Activated naive CD4-positive, alpha-beta T cell treated with Interleukin-2 at 50 U/mL for 16 hours (primary cell): Measurements from ENCODE around the gene TENT4A.
A peak's percentile ranks its signal among the peaks of the same experiment; 100 is the strongest.
"Not testable (repeated sequence)": the region's sequence is repeated elsewhere in the genome, so short reads cannot be mapped to it uniquely, and the experiment has no call there.

ENCODE experiments used
- DNase-seq: peaks from one replicate; pipeline ENCODE4 v3.0.0-alpha.2; 2020

The TENT4A gene

DNA sequence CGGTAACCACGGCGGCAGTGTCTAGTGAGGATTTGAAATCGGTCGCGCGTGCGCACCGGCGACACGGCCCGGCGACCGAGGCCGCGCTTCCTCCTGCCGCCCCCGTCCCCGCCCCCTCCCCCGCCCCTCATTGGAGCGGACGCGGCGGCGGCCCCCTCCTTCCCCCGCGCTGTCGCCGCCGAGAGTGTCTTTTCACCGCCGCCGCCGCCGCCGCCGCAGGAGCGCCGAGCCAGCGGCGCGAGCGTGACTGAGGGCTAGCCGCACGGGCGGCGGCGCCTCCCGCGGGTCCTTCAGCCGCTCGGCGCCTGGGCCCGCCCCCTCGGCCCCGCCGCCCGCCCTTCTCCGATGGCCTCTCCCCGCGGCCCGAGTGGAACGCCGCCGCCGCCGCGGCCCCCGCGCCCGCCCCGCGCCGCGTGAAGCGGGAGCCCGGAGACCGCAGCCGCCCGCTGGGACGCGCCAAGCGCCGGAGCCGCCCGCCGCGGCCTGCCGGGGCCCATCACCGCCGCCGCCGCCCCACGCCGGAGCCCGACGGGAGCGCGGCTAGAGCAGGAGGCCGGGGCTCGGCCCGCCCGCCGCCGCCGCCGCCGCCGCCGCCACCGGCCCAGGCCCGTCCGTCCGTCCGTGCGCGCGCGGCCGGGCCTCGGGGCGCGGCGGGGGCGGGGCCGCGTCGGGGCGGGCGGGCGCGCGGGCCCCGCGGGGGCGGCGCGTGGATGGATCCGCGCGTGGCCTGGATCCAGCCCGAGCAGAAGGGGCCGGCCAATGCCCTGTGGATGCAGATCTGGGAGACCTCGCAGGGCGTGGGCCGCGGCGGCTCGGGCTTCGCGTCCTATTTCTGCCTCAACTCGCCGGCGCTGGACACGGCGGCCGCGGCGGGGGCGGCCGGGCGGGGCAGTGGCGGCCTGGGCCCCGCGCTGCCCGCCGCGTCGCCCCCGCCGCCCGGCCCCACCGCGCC is at the start of gene TENT4A:
TSS of gene TENT4A (plus strand) at position 159 of the 952 bp plus-strand sequence. CDS start at position 711, 552 bp downstream.
- peak; percentile 33 for DNase-seq

GRCh38 chr5:6666762-6667161 is 46.5 kb upstream of the TENT4A start:
- DNase-seq, result no peak

DNA sequence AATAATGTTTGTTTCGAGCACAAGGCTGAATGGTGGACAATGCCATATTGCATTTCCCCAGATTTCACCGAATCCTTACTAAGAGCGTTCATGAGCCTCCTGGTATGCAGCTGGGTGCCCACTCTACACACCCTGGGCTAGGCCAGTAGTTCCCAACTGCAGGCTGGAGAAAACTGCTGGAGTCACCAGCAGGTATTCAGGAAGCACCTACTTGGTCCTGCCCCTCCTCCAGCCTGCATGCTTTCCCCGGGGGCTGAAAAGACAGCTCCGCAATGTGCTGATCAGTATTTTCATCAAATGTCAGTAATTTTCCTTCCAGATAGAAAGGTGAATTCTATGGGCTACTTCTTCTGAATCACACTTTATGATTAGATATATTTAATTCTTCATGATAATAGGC is 45.6 kb upstream of the TENT4A start:
- DNase-seq, result no peak

- DNase-seq, result not testable (repeated sequence)
Measured at GRCh38 chr5:6668717-6669116, 44.5 kb upstream of the TENT4A start.

- no peak for DNase-seq
Measured at GRCh38 chr5:6673031-6673430, 40.2 kb upstream of the TENT4A start.

GRCh38 chr5:6673963-6674362 is 39.3 kb upstream of the TENT4A start:
- no peak for DNase-seq

DNA sequence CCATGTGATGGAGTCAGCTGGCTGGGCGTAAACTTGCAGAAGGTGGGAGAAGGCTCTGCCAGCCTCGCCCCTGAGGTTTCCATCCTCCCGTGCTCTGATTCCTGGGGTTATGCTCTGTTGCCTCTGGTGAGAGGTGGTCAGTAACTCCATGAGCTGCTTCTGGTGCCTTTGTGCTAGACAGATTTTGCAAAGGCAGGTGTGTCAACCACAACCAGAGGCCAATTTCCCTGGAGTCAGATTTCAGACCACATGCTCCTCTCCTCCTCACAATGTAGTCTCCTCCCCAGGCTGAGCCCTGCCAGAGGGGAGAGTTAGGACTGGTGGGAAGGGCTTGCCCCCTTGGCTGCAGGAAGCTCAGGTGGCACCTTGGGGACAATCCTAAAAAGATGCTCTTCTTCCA is 38.8 kb upstream of the TENT4A start:
- DNase-seq, result no peak

DNA sequence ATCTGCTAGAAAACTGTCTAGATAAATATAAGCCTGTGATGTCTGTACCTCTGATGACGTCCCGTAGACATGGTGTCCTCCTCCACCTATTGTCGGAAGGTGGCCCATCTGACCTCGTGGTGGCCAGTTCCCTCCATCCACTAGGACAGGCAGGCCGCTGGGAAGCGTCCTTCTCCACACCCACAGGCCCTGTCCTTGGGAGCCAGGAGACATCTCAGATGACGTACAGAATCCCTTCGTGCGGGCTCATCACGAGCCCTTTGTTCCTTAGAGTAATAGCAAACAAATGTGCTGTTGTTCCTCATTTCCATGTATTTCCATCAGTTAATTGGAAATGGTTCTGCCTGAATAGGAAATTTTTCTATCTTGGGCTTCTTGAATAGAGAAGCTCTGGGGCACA is 38.3 kb upstream of the TENT4A start:
- DNase-seq, result no peak

DNA sequence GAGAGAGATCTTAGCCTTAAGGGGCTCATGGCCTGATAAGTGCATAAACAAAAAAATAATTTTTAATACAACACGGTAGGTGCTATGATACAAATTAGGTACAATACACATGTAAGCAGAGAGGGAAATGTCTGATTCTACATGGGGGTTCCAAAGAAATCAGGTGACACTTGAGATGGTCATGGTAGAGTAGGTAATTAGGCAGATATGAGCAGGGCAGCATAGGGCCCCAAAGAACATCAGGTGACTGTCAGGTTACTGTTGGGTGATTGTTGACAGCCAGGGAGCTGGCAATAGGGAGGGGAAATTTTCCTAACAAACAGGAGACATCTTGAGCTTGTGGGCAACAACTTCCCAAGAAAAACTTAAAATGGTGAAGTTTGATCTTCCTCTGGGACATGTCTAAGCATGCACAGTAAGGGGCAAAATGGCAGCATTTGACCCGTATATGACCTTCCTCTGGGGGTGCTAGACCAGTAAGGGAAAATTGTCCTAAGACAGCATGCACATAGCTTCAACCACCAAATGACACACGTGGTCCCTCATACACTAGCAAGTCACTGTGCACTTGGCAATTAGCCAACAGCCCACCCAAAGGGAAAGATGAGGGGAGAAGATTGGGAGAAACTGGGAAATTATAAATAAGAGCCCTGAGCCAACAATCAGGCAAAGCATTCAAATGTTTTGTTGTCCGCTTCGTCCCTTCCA is 37.3 kb upstream of the TENT4A start:
- DNase-seq, result no peak

DNA sequence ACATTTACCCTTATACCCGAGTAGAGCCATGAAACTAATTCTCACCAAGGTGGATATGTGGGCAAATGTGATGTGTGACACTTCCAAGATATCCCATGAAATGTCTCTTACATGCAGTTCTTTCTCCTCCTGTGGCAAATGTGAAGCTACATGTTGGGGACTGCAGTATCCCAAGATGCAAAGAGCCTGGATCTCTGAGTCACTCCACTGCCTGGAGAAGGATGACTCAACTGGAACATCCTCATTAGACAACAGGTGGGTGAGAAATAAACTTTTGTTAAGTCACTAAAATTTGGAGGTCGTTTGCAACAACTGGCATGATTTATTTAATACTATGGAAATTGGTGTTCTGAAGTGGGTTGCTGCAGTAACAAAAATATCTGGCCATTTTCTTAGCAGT is 36.5 kb upstream of the TENT4A start:
- no peak for DNase-seq

DNA sequence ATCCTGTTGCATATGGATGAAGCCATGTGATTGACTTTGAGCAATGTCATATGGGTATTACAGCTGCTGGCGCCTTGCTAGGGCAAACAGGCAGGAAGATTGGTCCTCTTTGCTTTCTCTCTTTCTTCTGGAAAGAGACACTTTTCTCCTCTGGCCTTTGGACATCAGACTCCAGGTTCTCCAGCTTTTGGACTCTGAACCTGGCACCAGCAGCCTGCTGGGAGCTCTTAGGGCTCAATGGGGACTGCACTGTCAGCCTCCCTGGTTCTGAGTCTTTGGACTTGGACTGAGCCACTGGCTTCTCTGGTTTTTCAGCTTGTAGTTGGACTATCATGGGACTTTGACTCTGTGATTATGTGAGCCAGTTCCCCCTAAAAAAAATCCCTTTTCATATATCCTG is 34.8 kb upstream of the TENT4A start:
- no peak for DNase-seq

DNA sequence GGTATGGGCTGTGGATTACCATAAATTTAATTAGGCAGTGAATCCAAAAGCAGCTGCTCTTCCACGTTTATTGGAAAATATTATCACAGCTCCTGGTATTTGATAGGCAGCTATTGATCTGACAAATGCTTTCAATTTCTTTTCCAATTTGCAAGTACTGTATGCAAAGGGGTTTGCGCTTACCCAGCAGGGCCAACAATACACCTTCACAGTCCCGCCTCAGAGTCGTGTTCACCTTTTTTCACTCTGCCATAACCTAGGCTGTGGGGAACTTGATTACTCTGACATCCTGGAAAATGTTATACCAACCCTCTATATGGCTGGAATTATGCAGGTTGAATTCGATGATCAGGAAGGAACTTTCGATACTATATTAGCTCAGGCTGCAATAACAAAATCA is 32.3 kb upstream of the TENT4A start:
- no peak for DNase-seq

GRCh38 chr5:6681682-6682081 is 31.6 kb upstream of the TENT4A start:
- no peak for DNase-seq

DNA sequence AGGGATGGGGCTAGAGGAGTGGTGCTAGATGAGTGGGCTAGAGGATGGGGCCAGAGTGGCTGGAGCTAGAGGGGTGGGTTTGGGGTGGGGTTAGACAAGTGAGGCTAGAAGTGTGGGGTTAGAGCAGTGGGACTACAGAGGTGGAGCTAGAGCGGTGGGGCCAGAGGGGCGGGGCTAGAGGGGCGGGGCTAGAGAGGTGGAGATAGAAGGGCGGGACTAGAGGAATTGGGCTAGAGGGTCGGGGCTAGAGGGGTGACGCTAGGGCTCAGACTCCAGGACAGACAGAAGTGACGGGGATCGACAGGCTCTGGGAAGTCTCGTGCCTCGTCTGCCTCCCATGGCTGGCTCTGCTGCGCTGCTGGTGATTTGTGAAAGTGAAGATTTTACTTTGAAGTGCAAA is 31.0 kb upstream of the TENT4A start:
- no peak for DNase-seq

DNA sequence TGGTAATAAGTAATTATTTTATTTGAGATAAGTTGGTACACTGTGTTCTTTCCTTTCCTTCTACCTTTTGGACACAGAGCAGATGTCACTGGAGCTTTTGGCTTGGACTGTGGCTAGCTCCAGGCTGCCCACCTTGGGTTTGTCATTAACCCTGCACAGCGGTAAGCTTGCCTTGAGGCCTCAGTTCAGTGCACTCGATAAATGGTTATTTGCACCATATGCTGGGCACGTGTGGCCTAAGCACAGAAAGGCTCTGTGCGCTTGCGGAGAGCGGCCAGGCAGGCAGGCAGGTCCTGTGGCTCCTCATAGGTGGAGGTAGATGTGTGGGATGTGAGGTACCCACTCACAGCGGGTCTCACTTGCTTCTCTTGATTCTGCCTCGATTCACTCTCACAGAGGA is 30.0 kb upstream of the TENT4A start:
- no peak for DNase-seq

- no peak for DNase-seq
Measured at GRCh38 chr5:6684075-6684474, 29.2 kb upstream of the TENT4A start.

- DNase-seq, result no peak
Measured at GRCh38 chr5:6686501-6686900, 26.7 kb upstream of the TENT4A start.

DNA sequence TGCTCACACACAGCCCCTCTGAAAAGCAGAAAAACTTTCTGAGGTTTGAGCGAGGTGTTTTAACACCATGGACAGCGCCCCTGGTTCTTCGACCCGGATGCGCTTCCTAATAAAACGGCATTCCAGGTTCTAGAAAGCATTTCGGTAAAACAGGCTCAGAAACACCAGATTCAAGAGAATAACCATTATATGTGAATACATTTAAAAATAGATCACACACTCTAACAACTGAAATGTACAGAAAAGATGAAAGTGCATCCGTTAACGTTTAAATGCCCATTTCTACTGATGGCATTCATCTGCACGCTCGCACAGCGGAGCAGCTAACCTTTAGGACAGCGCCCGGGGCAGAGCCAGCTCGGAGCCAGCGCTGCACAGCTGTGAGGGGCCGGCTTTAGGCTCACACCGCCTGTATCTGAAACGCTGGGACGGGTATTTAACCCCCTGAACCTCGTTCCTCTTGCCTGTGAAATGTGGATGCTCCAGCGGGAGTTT is 26.3 kb upstream of the TENT4A start:
- DNase-seq, result no peak

GRCh38 chr5:6687505-6687904 is 25.7 kb upstream of the TENT4A start:
- no peak for DNase-seq

GRCh38 chr5:6692906-6693305 is 20.3 kb upstream of the TENT4A start:
- DNase-seq, result no peak

DNA sequence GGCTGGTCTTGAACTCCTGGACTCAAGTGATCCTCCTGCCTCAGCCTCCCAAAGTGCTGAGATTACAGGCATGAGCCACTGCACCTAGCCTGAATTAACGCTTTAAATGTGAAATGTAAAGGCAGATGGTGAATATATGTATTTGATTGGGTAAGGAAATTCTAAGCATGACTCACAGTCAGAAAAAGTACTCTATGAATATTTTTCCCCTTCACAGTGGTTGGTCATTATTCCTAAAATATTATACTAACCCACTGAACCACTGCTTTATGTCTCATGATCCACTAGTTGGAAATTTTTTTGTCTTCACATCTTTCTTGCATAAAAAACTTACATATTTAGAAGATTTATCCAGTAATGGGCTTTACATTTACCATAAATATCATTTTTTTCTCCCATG is 14.5 kb upstream of the TENT4A start:
- no peak for DNase-seq

DNA sequence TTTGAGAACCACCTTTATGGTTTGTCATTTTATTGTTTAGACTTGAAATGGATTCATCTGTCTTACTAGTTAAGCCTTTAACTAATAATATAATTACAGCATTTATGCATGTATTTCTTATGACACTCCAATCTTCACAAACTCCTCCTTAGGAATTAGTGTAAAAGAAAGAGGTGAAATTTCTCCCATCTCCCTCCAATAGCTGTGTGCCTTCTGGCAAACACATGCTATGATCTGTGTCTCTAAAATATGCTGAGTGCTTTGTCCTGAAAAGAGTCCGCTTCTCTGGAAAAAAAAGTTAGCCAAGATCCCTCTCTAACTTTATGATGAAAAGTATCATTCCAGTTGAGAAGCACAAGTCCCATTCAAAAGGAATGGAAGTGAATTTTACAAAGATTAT is 13.9 kb upstream of the TENT4A start:
- DNase-seq, result no peak

DNA sequence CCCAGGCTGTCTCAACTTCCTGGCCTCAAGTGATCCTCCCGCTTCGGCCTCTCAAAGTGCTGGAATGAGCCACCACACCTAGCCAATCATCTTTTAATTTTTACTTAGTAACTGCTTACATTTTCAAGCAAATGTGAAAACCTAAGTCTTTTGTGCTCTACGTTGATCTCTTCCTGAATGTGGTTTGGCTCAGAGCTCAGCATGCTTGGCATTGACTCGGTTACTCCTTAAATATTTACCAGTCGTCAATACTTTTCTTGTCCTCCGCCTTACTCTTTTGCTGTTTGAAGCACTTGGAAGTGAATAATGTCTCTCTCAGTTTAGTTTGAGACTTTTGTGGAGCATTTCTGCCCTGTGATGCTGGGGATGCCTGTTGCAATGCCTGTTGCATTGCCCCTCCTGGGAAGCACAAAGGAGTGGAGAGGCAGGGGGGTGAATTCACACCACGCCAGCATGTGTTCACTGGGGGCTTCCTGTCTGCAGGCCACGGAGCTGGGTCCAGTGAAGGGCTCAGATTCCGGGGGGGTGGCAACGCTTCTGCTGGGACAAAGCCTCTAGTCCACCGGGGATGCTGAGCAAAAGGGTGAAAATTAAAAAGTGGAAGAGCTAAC is 13.1 kb upstream of the TENT4A start:
- no peak for DNase-seq
